DMS153 treated with DMSO at 0.1 percent for 48 hours (cell line): ENCODE measurements around the gene IPO5.
"Not testable (repeated sequence)": the region's sequence is repeated elsewhere in the genome, so short reads cannot be mapped to it uniquely, and the experiment has no call there.

Experiments used
- DNase-seq: peaks from one replicate; lab custom pipeline; 2025; ENCODE audit not compliant: unreplicated experiment; lab: John Stamatoyannopoulos, UW

The IPO5 gene

GRCh38 chr13:98007001-98007400 lies 53.5 kb downstream of the IPO5 start:
- DNase-seq: no peak

DNA sequence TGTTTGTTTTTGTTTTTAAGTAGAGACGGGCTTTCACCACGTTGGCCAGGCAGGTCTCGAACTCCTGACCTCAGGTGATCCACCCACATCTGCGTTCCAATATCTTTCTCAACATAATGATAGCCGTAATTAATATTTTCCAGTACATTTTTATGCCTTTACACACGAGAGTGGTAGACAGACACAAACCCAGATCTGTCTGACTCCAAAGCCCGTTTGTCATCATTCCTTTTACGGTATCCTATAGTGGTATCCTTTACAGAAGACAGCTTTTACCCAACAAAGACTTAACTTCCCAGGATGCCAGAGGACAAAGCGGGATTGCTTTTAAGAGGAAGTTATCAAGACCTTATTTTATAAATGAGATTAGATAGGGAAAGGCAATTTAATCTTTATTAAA lies 59.8 kb downstream of the IPO5 start:
- DNase-seq: no peak

DNA sequence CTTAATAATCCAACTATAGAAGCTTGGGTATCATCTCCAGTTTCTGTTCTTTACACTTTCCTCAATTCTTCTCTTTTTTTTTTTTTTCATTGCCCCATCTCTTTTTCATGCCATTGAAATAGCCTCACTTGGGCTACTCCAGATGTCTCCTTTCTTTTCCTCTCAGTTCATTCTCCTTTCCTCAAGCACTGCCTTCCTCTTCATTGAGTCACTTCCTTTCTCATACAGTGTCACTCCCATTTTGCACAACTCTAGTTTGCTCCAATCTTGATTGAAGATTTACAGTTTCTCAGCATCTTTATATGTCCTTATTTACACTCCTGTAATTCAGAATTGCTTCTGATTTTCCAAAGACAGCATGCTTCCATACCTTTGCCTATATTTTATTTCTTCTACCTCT lies 61.3 kb downstream of the IPO5 start:
- no peak for DNase-seq

GRCh38 chr13:98018293-98018692 lies 64.8 kb downstream of the IPO5 start:
- no peak for DNase-seq

- DNase-seq: no peak
These were observed 65.7 kb downstream of the IPO5 start for GRCh38 chr13:98019186-98019585.

DNA sequence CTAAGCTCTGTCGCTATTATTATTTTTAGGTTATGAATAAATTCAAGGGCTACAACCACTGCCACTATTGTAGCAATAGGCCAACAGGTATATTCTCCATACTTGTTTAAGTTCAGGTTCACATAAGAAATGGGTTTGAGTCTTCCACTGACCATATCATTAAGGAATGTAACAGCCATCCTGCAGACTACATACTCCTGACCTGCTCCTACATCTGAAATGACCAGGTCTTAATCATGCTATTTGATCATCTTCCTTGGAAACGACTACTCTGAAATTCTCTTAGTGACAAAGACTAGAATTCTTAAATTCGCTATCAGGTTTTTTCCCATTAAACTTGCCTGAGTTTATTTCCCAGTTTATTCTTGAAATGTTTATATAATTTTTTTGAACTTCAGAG lies 66.8 kb downstream of the IPO5 start:
- no peak for DNase-seq

DNA sequence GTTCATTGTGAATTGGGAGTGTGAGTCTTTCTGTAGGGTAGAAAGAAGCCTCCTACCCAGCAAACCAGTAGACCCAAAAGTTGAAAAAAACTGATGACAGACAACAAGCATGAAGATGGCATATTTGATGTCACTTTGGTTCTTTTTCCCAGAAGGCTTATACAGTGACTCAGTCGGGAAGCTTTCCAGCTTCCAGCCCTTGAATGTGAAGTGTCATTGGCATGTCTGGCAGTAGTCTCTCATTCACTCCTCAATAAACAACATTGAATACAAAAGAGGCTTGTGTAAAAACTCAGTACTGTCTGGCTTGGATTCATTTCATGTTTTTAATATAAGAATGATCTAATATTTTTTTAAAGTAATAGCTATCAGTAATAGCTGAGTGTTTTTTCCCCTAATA lies 68.7 kb downstream of the IPO5 start:
- no peak for DNase-seq

DNA sequence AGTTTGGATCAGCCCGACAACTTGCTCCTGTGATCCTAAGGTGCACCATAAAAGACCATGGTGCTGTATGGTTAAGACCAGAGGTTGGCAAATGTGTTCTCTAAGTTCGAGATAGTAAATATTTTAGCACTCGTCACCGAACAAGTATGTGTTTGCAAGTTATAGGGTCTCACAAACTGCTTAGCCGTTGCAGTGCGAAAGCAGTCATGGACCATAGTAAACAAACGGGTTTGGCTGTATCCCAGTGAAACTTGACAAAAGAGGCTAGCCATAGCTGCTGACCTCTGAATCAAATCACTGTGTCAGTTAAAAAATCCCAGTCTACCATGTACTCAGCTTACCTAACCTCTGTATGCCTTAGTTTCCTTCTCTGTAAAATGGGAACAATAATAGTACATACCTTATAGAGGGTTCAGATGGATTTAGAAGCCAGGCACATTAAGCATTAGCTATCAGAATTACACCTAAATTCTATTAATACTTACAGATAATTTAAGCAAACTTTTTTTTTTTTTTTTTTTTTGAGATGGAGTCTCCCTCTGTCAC lies 72.1 kb downstream of the IPO5 start:
- DNase-seq: no peak

DNA sequence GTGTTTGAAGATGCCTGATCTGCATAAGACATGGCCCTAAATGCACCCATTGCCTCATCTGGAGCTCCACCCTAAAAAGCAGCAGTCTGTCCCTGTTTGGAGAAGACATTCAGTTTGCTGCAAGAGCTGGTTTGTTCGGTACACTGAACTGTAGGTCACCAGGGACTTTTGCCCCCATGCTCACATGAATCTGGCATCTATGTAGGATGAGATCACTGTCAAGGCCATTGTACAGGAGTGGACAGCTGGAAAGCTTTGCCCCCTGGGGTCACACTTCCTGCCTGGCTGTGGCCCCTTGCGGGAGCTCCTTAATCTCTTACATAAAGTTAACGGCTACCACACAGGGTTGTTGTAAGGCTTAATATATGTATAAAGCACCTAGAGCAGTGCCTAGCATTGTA lies 73.0 kb downstream of the IPO5 start:
- no peak for DNase-seq

GRCh38 chr13:98032168-98032567 lies 78.7 kb downstream of the IPO5 start:
- DNase-seq: no peak

GRCh38 chr13:98033277-98034247 lies 80.1 kb downstream of the IPO5 start:
- no peak for DNase-seq

- DNase-seq: no peak
These were observed 81.9 kb downstream of the IPO5 start for GRCh38 chr13:98035373-98035772.

DNA sequence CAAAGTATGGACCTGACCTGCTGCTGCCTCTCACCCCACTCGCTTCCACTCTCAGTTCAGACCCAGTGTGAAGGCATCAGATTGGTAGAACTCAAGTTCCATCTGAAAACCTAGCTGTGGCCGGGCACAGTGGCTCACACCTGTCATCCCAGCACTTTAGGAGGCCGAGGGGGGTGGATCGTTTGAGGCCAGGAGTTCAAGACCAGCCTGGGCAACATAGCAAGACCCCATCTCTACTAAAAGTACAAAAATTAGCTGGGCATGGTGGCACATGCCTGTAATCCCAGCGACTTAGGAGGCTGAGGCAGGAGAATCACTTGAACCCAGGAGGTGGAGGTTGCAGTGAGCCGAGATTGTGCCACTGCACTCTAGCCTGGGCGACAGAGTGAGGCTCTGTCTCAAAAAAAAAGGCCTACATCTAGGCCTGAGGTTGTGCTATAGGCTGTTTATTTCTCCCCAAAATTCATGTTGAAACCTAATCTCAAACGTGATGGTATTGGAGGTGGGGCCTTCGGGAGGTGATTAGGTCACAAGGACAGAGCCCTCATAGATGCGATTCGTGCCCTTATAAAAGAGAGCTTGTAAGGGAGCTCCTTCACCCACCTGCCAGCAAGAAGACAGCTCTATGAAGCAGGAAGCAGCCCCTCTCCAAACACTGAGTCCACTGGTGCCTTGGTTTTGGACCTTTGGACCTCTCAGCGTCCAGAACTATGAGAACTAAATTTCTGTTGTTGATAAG lies 83.3 kb downstream of the IPO5 start:
- DNase-seq: not testable (repeated sequence)

DNA sequence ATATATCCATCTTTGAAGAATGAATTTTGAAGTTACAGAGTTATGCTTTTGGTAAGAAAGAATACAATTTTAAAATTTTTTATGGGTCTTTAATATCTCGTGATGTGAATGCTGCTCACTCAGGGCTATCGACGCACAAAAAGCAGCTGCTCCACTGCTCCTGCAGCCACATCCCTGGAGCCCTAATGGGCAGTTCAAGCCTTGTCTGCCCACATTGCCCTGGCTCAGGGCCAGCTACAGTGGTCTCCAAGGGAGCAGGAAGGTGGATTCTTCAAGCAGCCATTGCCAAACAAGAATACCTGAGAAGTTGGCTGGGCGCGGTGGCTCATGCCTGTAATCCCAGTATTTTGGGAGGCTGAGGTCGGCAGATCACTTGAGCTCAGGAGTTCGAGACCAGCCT lies 85.8 kb downstream of the IPO5 start:
- no peak for DNase-seq

DNA sequence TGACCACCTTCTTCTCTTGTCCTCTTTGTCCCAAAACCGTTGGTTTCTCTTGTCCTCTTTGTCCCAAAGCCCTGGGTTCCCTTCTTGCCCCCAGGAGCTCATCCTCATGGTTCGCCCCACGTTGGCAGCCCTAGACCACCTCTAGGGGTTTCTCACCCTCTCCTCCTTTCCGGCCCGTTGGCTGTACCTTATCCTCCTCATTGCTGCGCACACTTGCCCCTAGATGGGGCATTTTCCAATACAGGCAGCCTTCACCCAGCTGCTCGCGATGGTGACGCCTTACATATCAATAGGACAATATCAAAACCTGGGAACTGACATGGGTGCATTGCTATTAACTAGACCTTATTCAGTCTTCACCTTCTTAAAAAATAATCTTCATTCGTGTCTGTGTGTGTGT lies 86.5 kb downstream of the IPO5 start:
- no peak for DNase-seq

DNA sequence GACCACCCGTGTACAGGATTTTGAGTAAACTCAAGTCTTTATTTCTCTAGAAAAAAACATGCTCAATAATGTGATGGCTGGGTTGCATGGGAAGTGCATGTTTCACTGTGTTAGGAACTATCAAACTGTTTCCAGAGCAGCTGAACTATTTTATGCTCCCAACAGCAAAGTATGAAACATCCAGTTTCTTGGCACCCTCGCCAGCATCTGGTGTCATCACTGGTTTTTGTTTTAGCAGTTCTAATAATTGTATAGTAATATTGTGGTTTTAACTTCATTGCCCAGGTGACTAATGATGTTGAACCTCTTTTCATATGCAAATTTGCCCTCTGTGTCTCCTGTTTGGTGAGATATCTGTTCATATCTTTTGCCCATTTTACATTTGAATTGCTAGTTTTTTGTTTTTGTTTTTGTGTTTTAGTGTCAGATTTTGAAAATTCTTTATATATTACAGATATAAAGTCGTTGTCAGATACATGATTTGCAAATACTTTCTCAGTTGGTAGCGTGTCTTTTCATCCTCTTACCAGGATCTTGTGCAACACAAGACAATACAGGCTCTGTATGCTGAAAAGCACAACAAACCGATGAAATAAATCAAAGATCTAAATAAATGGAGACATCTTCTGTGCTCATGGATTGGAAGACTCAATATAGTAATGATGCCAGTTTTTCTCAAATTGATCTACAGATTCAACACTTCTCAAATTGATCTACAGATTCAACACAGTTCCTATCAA lies 87.8 kb downstream of the IPO5 start:
- no peak for DNase-seq

GRCh38 chr13:98044301-98044700 lies 90.8 kb downstream of the IPO5 start:
- DNase-seq: no peak

DNA sequence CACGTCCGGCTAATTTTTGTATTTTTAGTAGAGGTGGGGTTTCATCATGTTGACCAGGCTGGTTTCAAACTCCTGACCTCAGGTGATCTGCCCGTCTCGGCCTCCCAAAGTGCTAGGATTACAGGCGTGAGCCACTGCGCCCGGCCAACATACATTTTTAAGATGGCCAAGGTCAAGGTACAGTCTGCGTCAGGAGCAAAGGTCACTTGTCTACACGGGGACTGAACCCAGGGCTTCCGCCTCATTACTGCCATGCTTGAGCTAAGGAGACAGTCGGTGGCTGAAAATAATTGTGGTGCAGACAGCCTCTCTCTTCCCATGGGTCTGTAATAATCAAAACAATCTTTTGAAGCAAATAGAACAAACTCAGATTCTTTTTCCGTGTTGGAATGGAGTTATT lies 94.3 kb downstream of the IPO5 start:
- not testable (repeated sequence) for DNase-seq

GRCh38 chr13:98048265-98048664 lies 94.8 kb downstream of the IPO5 start:
- no peak for DNase-seq

GRCh38 chr13:98050041-98050466 lies 96.6 kb downstream of the IPO5 start:
- DNase-seq: peak; percentile 26

DNA sequence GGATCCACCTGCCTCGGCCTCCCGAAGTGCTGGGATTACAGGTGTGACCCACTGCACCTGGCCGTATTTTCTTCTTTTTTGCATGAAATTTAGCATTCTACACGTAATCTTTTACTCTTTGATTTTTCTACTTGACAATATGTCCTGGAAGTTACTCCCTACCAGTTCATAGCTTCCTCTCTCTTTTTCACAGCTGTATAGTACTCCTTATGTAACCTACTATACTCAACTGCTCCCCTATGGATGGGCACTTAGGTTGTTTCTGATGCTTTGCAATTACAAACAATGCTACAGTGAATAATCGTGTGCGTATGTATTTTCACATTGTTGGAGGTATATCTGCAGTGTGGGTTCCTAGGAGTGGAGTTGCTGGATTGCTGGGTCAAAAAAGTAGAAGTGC lies 98.9 kb downstream of the IPO5 start:
- DNase-seq: no peak
